HEK293 (cell line): ENCODE measurements around the gene SLC40A1.

Source experiments
- CTCF ChIA-PET: fragments of 350-600 bp; formaldehyde crosslinking; extraction: SDS; loops from one replicate; lab custom pipeline; 2021; ENCODE audit warnings: antibody characterized with exemption; lab: Yijun Ruan, JAX
- POLR2A ChIA-PET: fragments of 300-600 bp; formaldehyde crosslinking; extraction: SDS; loops from one replicate; lab custom pipeline; 2020; ENCODE audit warnings: antibody characterized with exemption, inconsistent platforms; lab: Yijun Ruan, JAX
- H3K27ac ChIP-seq: fragments of 200-500 bp; sonication (Bioruptor generic); 2 replicates; pipeline ENCODE4 v1.5.1; 2014; ENCODE audit warnings: low read depth, low read length, control low read depth, inconsistent platforms; ENCODE audit errors: extremely low read depth
- H3K36me3 ChIP-seq, 2 experiments: fragments of 200-500 bp in 1 of 2; sonication (Bioruptor generic) in 1 of 2; 1 replicate in 1 of 2; 2 replicates in 1 of 2; pipeline ENCODE4 v1.5.1; 2014 to 2017; ENCODE audit warnings: inconsistent platforms in 2 of 2, low read length in 2 of 2; ENCODE audit not compliant: control insufficient read depth in 2 of 2, insufficient read depth in 1 of 2
- H3K4me1 ChIP-seq: fragments of 200-500 bp; sonication (Bioruptor generic); 2 replicates; pipeline ENCODE4 v1.5.1; 2014; ENCODE audit warnings: mild to moderate bottlenecking, low read length, inconsistent platforms; ENCODE audit not compliant: control insufficient read depth, insufficient read depth
- H3K4me3 ChIP-seq: 2 replicates; pipeline ENCODE4 v1.5.1; 2011; ENCODE audit warnings: low read depth, mild to moderate bottlenecking, control low read depth, low read length, moderate library complexity
- H3K9me3 ChIP-seq: fragments of 200-500 bp; sonication (Bioruptor generic); 2 replicates; pipeline ENCODE4 v1.5.1; 2014; ENCODE audit warnings: low read depth, low read length, inconsistent platforms; ENCODE audit not compliant: control insufficient read depth, insufficient read depth
- GLI4 ChIP-seq: fragments of 450-650 bp; formaldehyde crosslinking; IDR thresholded peaks from 2 replicates; pipeline ENCODE4 v1.5.1; 2016; ENCODE audit warnings: missing biosample characterization, missing genetic modification characterization
- IKZF3 ChIP-seq: fragments of 450-650 bp; IDR thresholded peaks from 2 replicates; pipeline ENCODE4 v1.5.0; 2018; ENCODE audit warnings: missing biosample characterization, mild to moderate bottlenecking, missing genetic modification characterization, moderate library complexity
- TCF7L2 ChIP-seq: IDR thresholded peaks from 2 replicates; pipeline ENCODE4 v1.6.1; 2011; ENCODE audit warnings: low read depth, mild to moderate bottlenecking, inconsistent platforms, low read length, moderate library complexity, borderline replicate concordance
- YY2 ChIP-seq: fragments of 450-650 bp; formaldehyde crosslinking; IDR thresholded peaks from 2 replicates; pipeline ENCODE4 v1.5.1; 2016; ENCODE audit warnings: missing biosample characterization, missing genetic modification characterization
- ZBTB1 ChIP-seq: fragments of 450-650 bp; formaldehyde crosslinking; IDR thresholded peaks from 2 replicates; pipeline ENCODE4 v1.5.1; 2016; ENCODE audit warnings: missing biosample characterization, missing genetic modification characterization
- ZBTB11 ChIP-seq: fragments of 450-650 bp; formaldehyde crosslinking; conservative IDR thresholded peaks from 2 replicates; pipeline ENCODE4 v1.5.1; 2016; ENCODE audit warnings: low read depth, missing biosample characterization, missing genetic modification characterization
- ZBTB21 ChIP-seq: fragments of 450-650 bp; formaldehyde crosslinking; IDR thresholded peaks from 2 replicates; pipeline ENCODE4 v1.5.1; 2017; ENCODE audit warnings: missing biosample characterization, missing genetic modification characterization
- ZBTB6 ChIP-seq: fragments of 450-650 bp; formaldehyde crosslinking; IDR thresholded peaks from 2 replicates; pipeline ENCODE4 v1.5.1; 2017; ENCODE audit warnings: missing biosample characterization, missing genetic modification characterization
- ZFP41 ChIP-seq: fragments of 450-650 bp; formaldehyde crosslinking; IDR thresholded peaks from 2 replicates; pipeline ENCODE4 v1.5.1; 2016; ENCODE audit warnings: missing biosample characterization, missing genetic modification characterization, borderline replicate concordance
- ZIC2 ChIP-seq: fragments of 450-650 bp; formaldehyde crosslinking; IDR thresholded peaks from 2 replicates; pipeline ENCODE4 v1.5.1; 2016; ENCODE audit warnings: missing biosample characterization, missing genetic modification characterization
- ZNF114 ChIP-seq: fragments of 450-650 bp; formaldehyde crosslinking; IDR thresholded peaks from 2 replicates; pipeline ENCODE4 v1.5.0; 2017; ENCODE audit warnings: missing biosample characterization, missing genetic modification characterization
- ZNF138 ChIP-seq: fragments of 450-650 bp; formaldehyde crosslinking; IDR thresholded peaks from 2 replicates; pipeline ENCODE4 v1.5.1; 2016; ENCODE audit warnings: missing biosample characterization, missing genetic modification characterization, borderline replicate concordance
- ZNF175 ChIP-seq: fragments of 450-650 bp; formaldehyde crosslinking; IDR thresholded peaks from 2 replicates; pipeline ENCODE4 v1.5.1; 2016; ENCODE audit warnings: missing biosample characterization, missing genetic modification characterization
- ZNF221 ChIP-seq: fragments of 450-650 bp; formaldehyde crosslinking; IDR thresholded peaks from 2 replicates; pipeline ENCODE4 v1.5.1; 2017; ENCODE audit warnings: missing biosample characterization, missing genetic modification characterization, borderline replicate concordance
- ZNF335 ChIP-seq: fragments of 450-650 bp; formaldehyde crosslinking; conservative IDR thresholded peaks from 2 replicates; pipeline ENCODE4 v1.5.1; 2016; ENCODE audit warnings: missing biosample characterization, missing genetic modification characterization
- ZNF350 ChIP-seq: fragments of 450-650 bp; formaldehyde crosslinking; IDR thresholded peaks from 2 replicates; pipeline ENCODE4 v1.5.0; 2017; ENCODE audit warnings: missing biosample characterization, mild to moderate bottlenecking, missing genetic modification characterization
- ZNF366 ChIP-seq: fragments of 450-650 bp; formaldehyde crosslinking; conservative IDR thresholded peaks from 2 replicates; pipeline ENCODE4 v1.5.1; 2016; ENCODE audit warnings: missing biosample characterization, missing genetic modification characterization
- ZNF37A ChIP-seq: fragments of 450-650 bp; IDR thresholded peaks from 2 replicates; pipeline ENCODE4 v1.5.1; 2018; ENCODE audit warnings: missing biosample characterization, missing genetic modification characterization
- ZNF391 ChIP-seq: fragments of 450-650 bp; formaldehyde crosslinking; IDR thresholded peaks from 2 replicates; pipeline ENCODE4 v1.5.1; 2016; ENCODE audit warnings: low read depth, missing biosample characterization, missing genetic modification characterization, borderline replicate concordance
- ZNF530 ChIP-seq: fragments of 450-650 bp; formaldehyde crosslinking; IDR thresholded peaks from 2 replicates; pipeline ENCODE4 v1.5.1; 2016; ENCODE audit warnings: low read depth, missing biosample characterization, missing genetic modification characterization
- ZNF555 ChIP-seq: fragments of 450-650 bp; formaldehyde crosslinking; conservative IDR thresholded peaks from 2 replicates; pipeline ENCODE4 v1.5.1; 2017; ENCODE audit warnings: missing biosample characterization, mild to moderate bottlenecking, missing genetic modification characterization, inconsistent platforms
- ZNF626 ChIP-seq: fragments of 450-650 bp; sonication (Bioruptor Pico); formaldehyde crosslinking; IDR thresholded peaks from 2 replicates; pipeline ENCODE4 v1.5.1; 2018; ENCODE audit warnings: missing biosample characterization, missing genetic modification characterization, inconsistent platforms
- ZNF654 ChIP-seq: fragments of 450-650 bp; formaldehyde crosslinking; IDR thresholded peaks from 2 replicates; pipeline ENCODE4 v1.5.1; 2016; ENCODE audit warnings: low read depth, missing biosample characterization, missing genetic modification characterization
- ZSCAN4 ChIP-seq: fragments of 450-650 bp; formaldehyde crosslinking; IDR thresholded peaks from 2 replicates; pipeline ENCODE4 v1.5.1; 2017; ENCODE audit warnings: missing biosample characterization, missing genetic modification characterization

The SLC40A1 gene

GRCh38 chr2:189613077-189613636, 32.6 kb upstream of the SLC40A1 start:
- no peaks in the 10 kb centered on the region for H3K9me3 ChIP-seq
- no peak overlapping the region for H3K27ac ChIP-seq
- peaks cover 17% of the 10 kb centered on the region for H3K4me1 ChIP-seq
- ChIA-PET CTCF (interaction anchor here (0.5 to 0.7 kb wide), 3 partner anchors 16 to 82 kb away, joined by 3 read pairs; no protein-coding TSS in a partner anchor), POLR2A (interaction anchor here (0.9 kb wide), 1 partner anchor 33 kb away, joined by 3 read pairs; the partner anchor contains the start of gene SLC40A1)
- TF ChIP-seq ZNF366 (peak; percentile 52; the same call in 1 of the 2 replicates), IKZF3 (0 out of 2 replicates have a peak, but pooled peaks have one; percentile 10), ZNF335 (tag by site-specific recombination) (peak; percentile 34), GLI4 (tag by site-specific recombination) (no peak)
- no peaks in the 10 kb centered on the region for H3K36me3 ChIP-seq
- no peak overlapping the region for H3K4me3 ChIP-seq

- H3K9me3 ChIP-seq = no peaks in the 10 kb centered on the region
- POLR2A ChIA-PET = no interaction called here
- no peaks in the 10 kb centered on the region for H3K36me3 ChIP-seq
- no peak overlapping the region for H3K27ac ChIP-seq
- CTCF ChIA-PET = interaction anchor here (0.6 kb wide), 1 partner anchor 1319 kb away, joined by 3 read pairs; the partner anchor contains the start of gene GULP1
- H3K4me1 ChIP-seq = peaks cover 17% of the 10 kb centered on the region
- H3K4me3 ChIP-seq = no peak overlapping the region
- no peak for TF ChIP-seq ZNF175 (tag by site-specific recombination)
- TF ChIP-seq ZNF654 (tag by site-specific recombination) = no peak
- TF ChIP-seq ZNF626 (tag by site-specific recombination) = no peak
- TF ChIP-seq ZIC2 (tag by site-specific recombination) = no peak
- TF ChIP-seq ZFP41 = no peak
- no peak for TF ChIP-seq YY2 (tag by site-specific recombination)
- TF ChIP-seq ZNF350 (tag by site-specific recombination) = no peak
- no peak for TF ChIP-seq ZNF37A (tag by site-specific recombination)
- no peak for TF ChIP-seq ZBTB6 (tag by site-specific recombination)
- no peak for TF ChIP-seq ZNF555 (tag by site-specific recombination)
- TF ChIP-seq ZNF114 (tag by site-specific recombination) = no peak
- TF ChIP-seq ZNF530 (tag by site-specific recombination) = no peak
- no peak for TF ChIP-seq ZBTB21
- no peak for TF ChIP-seq ZSCAN4 (tag by site-specific recombination)
- TF ChIP-seq TCF7L2 = no peak
- no peak for TF ChIP-seq ZBTB11 (tag by site-specific recombination)
- TF ChIP-seq ZNF138 (tag by site-specific recombination) = no peak
- no peak for TF ChIP-seq ZNF391 (tag by site-specific recombination)
- TF ChIP-seq ZNF221 (tag by site-specific recombination) = no peak
- no peak for TF ChIP-seq ZBTB1 (tag by site-specific recombination)
- TF ChIP-seq, all 188 proteins: peak for 0
These were observed 30.1 kb upstream of the SLC40A1 start for GRCh38 chr2:189610700-189611099.
